NCI-H345 treated with DMSO at 0.1 percent for 48 hours (cell line): ENCODE results near the gene EXOSC9.

Experiments used
- DNase-seq: peaks from one replicate; lab custom pipeline; 2025; ENCODE audit not compliant: unreplicated experiment; lab: John Stamatoyannopoulos, UW

EXOSC9 gene

DNA sequence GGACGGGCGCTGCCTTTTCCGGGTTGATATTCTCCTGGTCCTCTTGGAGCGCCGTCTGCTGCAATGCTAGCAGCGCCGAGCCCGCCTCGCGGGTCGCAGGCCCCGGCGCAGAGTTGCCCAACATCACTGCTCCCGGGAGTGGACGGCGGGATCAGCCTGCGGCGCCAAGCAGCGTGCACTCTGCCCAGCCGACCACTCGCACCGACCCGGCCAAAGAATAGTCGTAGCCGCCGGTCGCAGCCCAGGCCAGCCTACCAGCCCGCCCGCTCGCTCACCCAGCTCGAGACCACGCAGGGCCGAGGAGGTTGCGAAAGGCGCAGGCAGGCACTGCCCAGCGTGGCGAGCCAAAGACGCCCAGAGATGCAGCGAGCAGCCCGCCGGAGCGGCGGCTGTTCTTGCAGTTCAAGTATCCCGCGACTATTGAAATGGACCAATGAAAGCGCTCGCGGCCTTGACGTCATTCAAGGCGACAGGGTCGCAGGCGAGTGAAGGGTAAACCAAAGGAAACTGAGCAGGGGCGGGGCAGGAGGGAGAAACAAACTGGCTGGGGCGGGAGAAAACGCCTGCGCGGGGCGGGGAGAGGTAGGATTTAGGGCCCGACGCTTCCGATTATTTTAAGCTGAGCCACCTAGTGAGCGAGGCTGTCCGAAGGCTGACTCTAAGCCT is 22.5 kb downstream of the EXOSC9 start, which contains the start of gene CCNA2:
Gene CCNA2 (minus strand): TSS at position 379 of the 666 bp plus-strand sequence. CDS start 255 bp downstream, at position 124.
- peak; percentile 82 for DNase-seq

DNA sequence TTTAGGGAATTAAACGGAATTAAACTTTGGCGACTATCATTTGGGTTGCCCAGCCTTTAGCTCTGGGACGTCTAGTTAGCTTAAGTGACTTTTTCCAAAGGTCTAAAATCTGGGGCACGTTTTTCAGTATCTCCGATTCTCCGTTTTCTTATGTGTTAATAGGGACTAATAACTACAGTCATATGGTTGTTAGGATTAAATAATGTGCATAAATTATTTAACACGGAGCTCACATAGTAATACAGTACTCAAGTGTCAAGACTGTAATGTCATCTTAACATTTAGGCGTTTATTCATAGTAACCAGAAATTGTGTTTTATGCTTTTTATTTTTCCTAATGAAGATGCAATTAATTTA is 23.0 kb downstream of the EXOSC9 start:
- no peak for DNase-seq

DNA sequence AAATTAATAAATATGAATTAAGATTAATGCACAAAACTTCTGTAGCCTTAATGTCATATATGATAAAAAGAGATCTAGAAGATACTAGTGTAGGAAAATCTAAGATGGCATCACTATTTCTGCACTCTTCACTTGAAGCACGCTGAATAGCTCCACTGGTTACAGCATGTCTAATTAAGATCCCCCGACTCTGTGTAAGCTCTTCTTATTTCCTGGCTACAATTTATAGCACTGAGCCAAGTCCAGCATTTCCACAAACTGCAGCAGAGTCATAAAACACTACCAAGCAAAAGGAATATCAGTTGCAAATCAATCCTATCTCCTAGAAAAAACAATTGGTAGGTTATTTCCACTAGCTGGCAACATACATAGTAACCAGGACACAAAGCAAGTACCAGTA is 23.8 kb downstream of the EXOSC9 start:
- no peak for DNase-seq

DNA sequence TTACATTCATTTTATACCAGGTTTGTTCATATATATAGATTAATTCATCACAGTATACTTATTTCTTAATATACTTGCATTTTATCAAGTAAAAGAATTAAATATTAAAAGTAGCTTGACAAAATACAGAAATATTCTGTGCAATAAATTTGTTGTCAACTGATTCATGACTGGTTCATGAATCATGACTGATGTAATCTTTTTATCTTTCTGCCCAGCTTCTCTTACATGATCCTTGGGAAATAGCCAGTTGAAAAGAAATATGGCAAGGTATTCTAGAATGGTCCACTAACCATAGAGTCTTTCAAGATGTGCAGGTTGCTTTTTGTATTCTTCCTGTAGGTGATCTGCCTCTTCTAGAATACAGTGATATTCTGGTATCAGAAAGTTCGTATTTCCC is 26.7 kb downstream of the EXOSC9 start:
- DNase-seq, result no peak

DNA sequence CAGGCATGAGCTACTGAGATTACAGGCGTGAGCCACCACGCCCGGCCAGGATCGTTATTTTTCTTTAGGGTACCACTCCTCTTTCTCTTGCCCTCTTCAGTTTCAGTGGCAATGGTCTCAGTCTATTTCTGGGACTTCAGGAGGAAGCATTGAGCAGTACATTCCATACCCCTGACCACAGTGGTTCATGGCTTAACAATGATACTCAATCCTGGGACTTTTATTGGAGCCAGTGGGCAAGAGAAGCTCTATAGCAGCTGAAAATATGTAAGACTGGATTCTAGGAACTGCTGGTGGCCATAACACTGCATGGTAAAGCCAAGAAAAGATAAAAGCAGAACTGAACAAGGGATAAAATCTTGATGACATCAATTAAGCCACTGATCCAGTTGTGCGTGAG is 28.4 kb downstream of the EXOSC9 start:
- DNase-seq, result no peak

DNA sequence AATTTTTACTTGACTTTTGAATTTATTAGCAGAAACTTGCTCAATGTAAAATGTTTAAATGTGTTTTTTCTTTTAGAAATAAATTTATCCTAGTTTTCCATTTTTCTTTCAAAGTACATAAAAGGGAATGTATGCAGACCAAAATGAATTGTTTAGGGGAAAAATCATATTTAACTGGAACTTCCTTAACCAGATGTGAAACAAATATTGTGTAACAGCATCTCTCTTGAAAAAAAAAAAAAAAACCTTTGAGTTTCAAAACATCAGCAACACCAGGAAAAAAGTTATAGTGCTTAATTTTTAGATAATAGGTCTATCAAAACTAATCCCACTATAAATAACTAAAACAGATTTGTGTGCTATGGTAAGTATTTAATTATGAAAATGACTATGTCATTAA is 37.0 kb downstream of the EXOSC9 start:
- no peak for DNase-seq

GRCh38 chr4:121842862-121843261 is 41.7 kb downstream of the EXOSC9 start:
- DNase-seq, result no peak

DNA sequence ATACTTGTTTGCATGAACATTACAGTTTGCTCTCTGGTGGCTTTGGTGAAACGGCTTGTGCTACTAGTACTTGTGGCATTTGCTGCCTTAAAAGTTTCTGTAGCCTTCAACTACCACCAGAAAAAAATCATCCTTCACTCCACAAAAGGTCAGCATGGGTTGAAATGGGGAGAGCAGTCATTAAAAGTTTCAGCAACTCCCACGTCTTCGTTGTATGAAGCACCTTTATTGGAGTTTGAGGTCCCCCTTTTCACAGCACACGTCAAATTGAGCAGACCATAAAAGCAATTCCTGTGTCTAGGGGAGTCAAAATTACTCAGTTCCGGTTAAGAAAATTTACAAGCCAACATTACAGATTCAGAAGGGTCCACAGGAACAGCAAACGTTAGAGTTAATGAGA is 45.5 kb downstream of the EXOSC9 start:
- no peak for DNase-seq

DNA sequence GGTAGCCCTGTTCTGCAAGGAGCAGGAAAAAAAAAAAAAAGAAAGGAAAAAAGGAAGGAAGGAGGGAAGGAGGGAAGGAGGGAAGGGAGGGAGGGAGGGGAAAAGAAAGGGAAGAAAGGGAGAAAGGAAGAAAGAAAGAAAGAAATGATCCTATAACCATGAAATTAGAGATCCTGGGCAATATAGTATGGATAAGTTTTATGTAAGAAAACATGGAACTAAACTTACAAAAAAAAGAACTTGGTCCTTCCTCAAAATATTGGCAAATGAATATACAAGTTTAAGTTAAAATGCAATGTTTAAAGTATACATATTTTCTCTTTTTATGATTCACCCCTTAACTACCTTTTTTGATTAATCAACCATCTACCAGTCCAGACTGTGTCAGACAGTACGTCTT is 50.2 kb downstream of the EXOSC9 start:
- DNase-seq, result no peak

DNA sequence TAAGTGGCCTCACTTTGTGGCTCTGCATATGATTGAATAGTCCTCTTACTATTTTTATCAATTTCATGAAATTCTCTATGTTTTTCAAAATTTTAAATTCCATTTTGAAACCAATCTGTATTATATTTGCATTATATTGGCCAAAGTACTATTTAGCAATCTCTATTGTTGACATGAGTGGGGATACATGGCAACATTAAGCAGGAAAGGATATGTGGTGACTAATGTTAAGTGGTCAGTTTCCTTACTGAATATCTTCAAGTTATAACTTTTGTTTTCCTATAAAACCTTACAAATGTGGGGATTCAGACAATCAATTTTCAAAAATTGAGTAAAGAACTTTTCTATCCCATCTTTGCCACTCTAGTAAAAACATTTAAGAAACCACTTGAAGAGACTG is 59.0 kb downstream of the EXOSC9 start:
- no peak for DNase-seq

GRCh38 chr4:121861426-121861825 is 60.3 kb downstream of the EXOSC9 start:
- DNase-seq, result no peak

DNA sequence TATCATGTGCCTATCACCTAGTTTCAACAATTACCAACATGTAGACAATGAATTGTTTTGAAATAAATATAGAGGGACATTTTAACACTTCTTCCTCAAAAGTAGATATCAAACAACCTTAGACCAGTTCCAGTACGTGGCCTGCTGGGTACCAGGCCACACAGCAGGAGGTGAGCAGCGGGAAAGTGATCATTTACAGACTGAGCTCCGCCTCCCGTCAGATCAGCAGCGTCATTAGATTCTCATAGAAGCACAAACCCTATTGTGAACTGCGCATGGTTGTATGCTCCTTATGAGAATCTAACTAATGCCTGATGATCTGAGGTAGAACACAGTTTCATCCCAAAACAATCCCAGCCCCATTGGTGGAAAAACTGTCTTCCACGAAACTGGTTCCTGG is 62.7 kb downstream of the EXOSC9 start:
- no peak for DNase-seq
